Testis (tissue), 3 donors: ENCODE measurements around the gene IER5L. TPM values are rescaled to one million over a fixed set of nuclear protein-coding genes. Genes with fewer than 3 reads are reported as not detected.

ENCODE experiments used
- DNase-seq: peaks from one replicate; pipeline ENCODE4 v3.0.0-alpha.2; 2019
- H3K27ac ChIP-seq, 2 donors: fragments of 200-600 bp; sonication (generic); one replicate each; pipeline ENCODE4 v1.5.1; 2019
- H3K27me3 ChIP-seq: fragments of 200-600 bp; sonication (generic); one replicate; pipeline ENCODE4 v1.5.1; 2019
- H3K36me3 ChIP-seq: fragments of 200-600 bp; sonication (generic); one replicate; pipeline ENCODE4 v1.5.1; 2017; ENCODE audit warnings: low read depth; ENCODE audit errors: missing control alignments
- H3K4me1 ChIP-seq: fragments of 200-600 bp; sonication (generic); one replicate; pipeline ENCODE4 v1.5.1; 2019
- H3K4me3 ChIP-seq, 2 donors: fragments of 200-600 bp; sonication (generic); one replicate each; pipeline ENCODE4 v1.5.1; 2017 to 2019
- H3K9me3 ChIP-seq: fragments of 200-600 bp; sonication (generic); one replicate; pipeline ENCODE4 v1.5.1; 2017
- POLR2A ChIP-seq: fragments of 450-650 bp; IDR thresholded peaks from one replicate; pipeline ENCODE4 v1.6.1; 2017; ENCODE audit warnings: antibody characterized with exemption, mild to moderate bottlenecking, moderate library complexity
- WGBS, 2 donors: methylation state at CpG; one replicate each; pipeline ENCODE4 v1.1.5; 2018; 5-methylcytosine and 5-hydroxymethylcytosine counted together
- intact Hi-C: fragments of 100-400 bp; cut with DNase I; formaldehyde crosslinking; loops from one replicate; pipeline ENCODE4 v1.15.1; 2023; ENCODE audit warnings: low total_unique reads
- polyA plus RNA-seq: library from polyadenylated mRNA; stranded (reverse); fragments of 350-450 nt; fragmentation: Illumina TruSeq; extraction: RNeasy Lipid Tissue Mini Kit (QIAGEN cat#74804); gene quantifications from one replicate; pipeline ENCODE4 v1.2.3, GENCODE V29; 2014; ENCODE audit warnings: low read depth, low replicate concordance; ENCODE audit not compliant: insufficient read depth
- total RNA-seq, 2 donors: library from RNA; depleted of rRNA; stranded (reverse); fragments of >200 nt; gene quantifications; one replicate each; pipeline ENCODE4 v1.2.3, GENCODE V29; 2016
- TF ChIP-seq, protein P1 (sequence below), 3 experiments: fragments of 450-650 bp in 2 of 3; fragments of 200-600 bp in 1 of 3; sonication (generic) in 1 of 3; IDR thresholded peaks; one replicate each; pipeline ENCODE4 v1.5.1; 2016 to 2019; ENCODE audit warnings: antibody characterized with exemption in 3 of 3, mild to moderate bottlenecking in 2 of 3, moderate library complexity in 1 of 3

Gene IER5L
- total and polyA plus RNA-seq, 3 donors from 2014 or later = 4.8 to 25.4 (median 12.6) TPM

DNA sequence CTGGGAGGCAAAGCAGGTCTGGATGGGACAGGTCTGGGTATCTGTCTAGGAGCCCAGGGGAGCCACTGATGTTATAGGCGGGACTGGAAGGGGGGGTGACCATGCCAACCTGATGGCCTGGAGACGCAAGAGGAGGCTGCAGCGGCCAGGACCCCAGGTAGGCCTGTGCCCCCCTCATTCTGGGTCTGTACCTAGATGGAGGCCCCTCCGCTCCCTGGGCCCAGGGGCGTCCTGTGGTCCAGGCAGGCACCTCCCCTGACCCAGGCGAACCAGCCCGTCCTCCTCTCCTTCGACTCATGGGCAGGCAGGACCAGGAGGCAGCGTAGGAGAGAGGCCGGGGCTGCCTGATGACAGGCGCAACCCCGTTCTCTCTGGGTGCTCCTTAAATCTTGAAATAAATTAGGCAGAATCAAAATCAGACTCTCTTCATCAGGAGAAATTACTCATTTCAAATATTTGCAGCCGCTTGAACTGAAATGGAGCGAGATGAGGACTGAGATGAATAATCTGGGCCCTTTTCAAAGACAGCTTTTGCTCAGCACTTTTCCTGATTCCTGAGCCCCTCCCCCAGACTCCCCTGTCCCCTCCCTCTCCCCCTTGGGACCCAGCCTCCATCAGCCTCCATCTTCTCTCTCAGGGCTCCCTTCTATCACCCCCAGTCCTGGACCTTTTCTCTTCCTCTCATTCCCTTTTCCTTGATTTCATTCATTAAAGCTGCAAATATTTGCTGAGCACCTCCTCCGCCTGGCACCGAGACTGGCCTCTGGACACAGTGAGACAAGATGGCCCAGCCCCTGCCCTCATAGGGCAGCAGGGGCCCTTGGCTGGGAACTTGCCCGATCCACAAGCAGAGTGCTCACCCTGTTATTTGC, 46.8 kb upstream of the IER5L start:
- DNase-seq = no peak
- Histone ChIP-seq H3K27me3 (no peaks in the 10 kb centered on the region), H3K36me3 (no peaks in the 10 kb centered on the region), H3K4me3 (no peak overlapping the region), H3K4me1 (peaks cover 11% of the 10 kb centered on the region), H3K27ac (peak overlapping the region; percentile 50 to 72), H3K9me3 (no peaks in the 10 kb centered on the region)
- intact Hi-C loops = no loop called here
- TF ChIP-seq, protein P1, sequence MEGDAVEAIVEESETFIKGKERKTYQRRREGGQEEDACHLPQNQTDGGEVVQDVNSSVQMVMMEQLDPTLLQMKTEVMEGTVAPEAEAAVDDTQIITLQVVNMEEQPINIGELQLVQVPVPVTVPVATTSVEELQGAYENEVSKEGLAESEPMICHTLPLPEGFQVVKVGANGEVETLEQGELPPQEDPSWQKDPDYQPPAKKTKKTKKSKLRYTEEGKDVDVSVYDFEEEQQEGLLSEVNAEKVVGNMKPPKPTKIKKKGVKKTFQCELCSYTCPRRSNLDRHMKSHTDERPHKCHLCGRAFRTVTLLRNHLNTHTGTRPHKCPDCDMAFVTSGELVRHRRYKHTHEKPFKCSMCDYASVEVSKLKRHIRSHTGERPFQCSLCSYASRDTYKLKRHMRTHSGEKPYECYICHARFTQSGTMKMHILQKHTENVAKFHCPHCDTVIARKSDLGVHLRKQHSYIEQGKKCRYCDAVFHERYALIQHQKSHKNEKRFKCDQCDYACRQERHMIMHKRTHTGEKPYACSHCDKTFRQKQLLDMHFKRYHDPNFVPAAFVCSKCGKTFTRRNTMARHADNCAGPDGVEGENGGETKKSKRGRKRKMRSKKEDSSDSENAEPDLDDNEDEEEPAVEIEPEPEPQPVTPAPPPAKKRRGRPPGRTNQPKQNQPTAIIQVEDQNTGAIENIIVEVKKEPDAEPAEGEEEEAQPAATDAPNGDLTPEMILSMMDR (IDR thresholded peaks at IDR 0.05) = no peak
- TF ChIP-seq POLR2A = no peak
- WGBS, 2 donors = 84 to 91% methylated on average over 15 to 17 of the region's 17 CpGs

GRCh38 chr9:129223551-129224208, 45.6 kb upstream of the IER5L start:
- Histone ChIP-seq H3K4me3 (no peak overlapping the region), H3K9me3 (no peaks in the 10 kb centered on the region), H3K27me3 (no peaks in the 10 kb centered on the region), H3K36me3 (no peaks in the 10 kb centered on the region), H3K27ac (no peak overlapping the region), H3K4me1 (peaks cover 11% of the 10 kb centered on the region)
- 71 to 81% methylated on average over 7 to 15 of the region's 15 CpGs for WGBS, 2 donors
- no peak for DNase-seq
- no peak for TF ChIP-seq POLR2A
- TF ChIP-seq, protein P1 (IDR thresholded peaks at IDR 0.05) = no peak
- intact Hi-C loops = no loop called here

DNA sequence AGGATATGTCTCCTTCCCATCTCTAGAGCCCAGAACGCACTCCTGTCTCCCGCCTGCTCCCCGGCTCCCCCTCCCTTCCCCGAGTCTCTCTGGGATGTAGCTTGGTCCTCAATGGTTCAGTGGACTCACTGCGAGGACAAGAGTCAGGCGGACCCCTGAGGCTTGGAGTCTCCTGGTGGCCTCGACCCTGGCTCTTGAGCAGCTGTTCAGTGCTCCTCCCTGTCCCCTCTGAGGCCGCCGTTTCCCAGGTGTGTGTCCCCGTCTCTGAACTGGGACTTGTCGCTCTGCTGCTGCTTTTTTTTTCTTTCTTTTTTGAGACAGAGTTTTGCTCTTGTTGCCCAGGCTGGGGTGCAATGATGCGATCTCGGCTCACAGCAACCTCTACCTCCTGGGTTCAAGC, 44.8 kb upstream of the IER5L start:
- intact Hi-C loops = no loop called here
- Histone ChIP-seq H3K4me1 (peaks cover 11% of the 10 kb centered on the region), H3K4me3 (no peak overlapping the region), H3K27me3 (no peaks in the 10 kb centered on the region), H3K27ac (no peak overlapping the region), H3K9me3 (no peaks in the 10 kb centered on the region), H3K36me3 (no peaks in the 10 kb centered on the region)
- WGBS, 2 donors = 90 to 96% methylated on average over 13 of the region's 13 CpGs
- DNase-seq = no peak
- TF ChIP-seq, protein P1 (IDR thresholded peaks at IDR 0.05) = no peak
- no peak for TF ChIP-seq POLR2A

GRCh38 chr9:129221979-129222635, 44.0 kb upstream of the IER5L start:
- Histone ChIP-seq H3K36me3 (no peaks in the 10 kb centered on the region), H3K27ac (no peak overlapping the region), H3K27me3 (no peaks in the 10 kb centered on the region), H3K9me3 (no peaks in the 10 kb centered on the region), H3K4me1 (peaks cover 11% of the 10 kb centered on the region), H3K4me3 (no peak overlapping the region)
- 88 to 92% methylated on average over 6 to 15 of the region's 15 CpGs for WGBS, 2 donors
- DNase-seq = no peak
- intact Hi-C loops = no loop called here
- TF ChIP-seq, protein P1 (IDR thresholded peaks at IDR 0.05) = no peak
